A549 (cell line): ENCODE data around the gene RPS6KA2. TPM values are rescaled to one million over a fixed set of nuclear protein-coding genes. Genes with fewer than 3 reads are reported as not detected.

Source experiments
- ATAC-seq, 2 experiments: fragments of 200-7000 bp in 1 of 2; fragments of >200 bp in 1 of 2; cut with Nextera tagmentation in 1 of 2; cut with Tn5 transposase in 1 of 2; 3 replicates each; pipeline versions ENCODE4 v1.8.0 to v1.9.1; 2018 to 2020; ENCODE audit warnings: mild to moderate bottlenecking in 1 of 2, moderate library complexity in 1 of 2
- CTCF ChIA-PET: fragments of 300-600 bp; sonication (Branson Sonifier 250); formaldehyde crosslinking; extraction: SDS; loops from one replicate; lab custom pipeline; 2021; ENCODE audit warnings: antibody characterized with exemption, inconsistent platforms; lab: Yijun Ruan, JAX
- POLR2A ChIA-PET: fragments of 350-600 bp; formaldehyde crosslinking; extraction: SDS; loops from one replicate; lab custom pipeline; 2021; ENCODE audit warnings: antibody characterized with exemption, inconsistent platforms; lab: Yijun Ruan, JAX
- DNase-seq, 2 experiments: peaks; one replicate each; pipeline versions ENCODE4 v3.0.0 to v3.0.0-alpha.2; 2011 to 2016; ENCODE audit warnings: low read depth in 1 of 2, low spot score in 1 of 2
- FAIRE-seq: peaks from 2 replicates; lab custom pipeline; 2011; peaks lifted over from hg19 to GRCh38; lab: Jason Lieb, UNC
- H3K27ac ChIP-seq, 2 experiments: fragments of >200 bp; sonication (Bioruptor Twin); formaldehyde crosslinking; 3 replicates each; pipeline ENCODE4 v1.5.1; 2016 to 2017
- H3K4me1 ChIP-seq: fragments of >200 bp; sonication (Bioruptor Twin); formaldehyde crosslinking; 3 replicates; pipeline ENCODE4 v1.6.1; 2016
- H3K4me2 ChIP-seq: fragments of >200 bp; sonication (Bioruptor Twin); formaldehyde crosslinking; 3 replicates; pipeline ENCODE4 v1.6.1; 2016
- H3K4me3 ChIP-seq: fragments of >200 bp; sonication (Bioruptor Twin); formaldehyde crosslinking; 3 replicates; pipeline ENCODE4 v1.5.1; 2016
- H3K9me3 ChIP-seq: fragments of >200 bp; sonication (Bioruptor Twin); formaldehyde crosslinking; 3 replicates; pipeline ENCODE4 v1.6.1; 2016
- BCL3 ChIP-seq: fragments of >200 bp; sonication (Bioruptor Twin); formaldehyde crosslinking; IDR thresholded peaks from 3 replicates; pipeline ENCODE4 v1.6.1; 2016
- BHLHE40 ChIP-seq: IDR thresholded peaks from 2 replicates; pipeline ENCODE4 v1.6.1; 2012; ENCODE audit warnings: low read depth, low read length, inconsistent platforms
- CBX2 ChIP-seq: fragments of 200-600 bp; sonication (generic); IDR thresholded peaks from 2 replicates; pipeline ENCODE4 v1.6.1; 2016; ENCODE audit warnings: low read depth, mild to moderate bottlenecking, borderline replicate concordance
- CBX8 ChIP-seq: fragments of 200-600 bp; sonication (generic); IDR thresholded peaks from 2 replicates; pipeline ENCODE4 v1.6.1; 2016
- CTCF ChIP-seq: fragments of >200 bp; sonication (Bioruptor Twin); formaldehyde crosslinking; IDR thresholded peaks from 3 replicates; pipeline ENCODE4 v1.5.1; 2016
- E2F6 ChIP-seq: IDR thresholded peaks from 2 replicates; pipeline ENCODE4 v1.6.1; 2012; ENCODE audit warnings: low read depth, borderline replicate concordance
- EHF ChIP-seq: fragments of 250-450 bp; sonication (Bioruptor Pico); IDR thresholded peaks from 2 replicates; pipeline ENCODE4 v1.5.0; 2020; ENCODE audit warnings: mild to moderate bottlenecking
- FOXS1 ChIP-seq: fragments of 250-450 bp; sonication (Bioruptor Pico); IDR thresholded peaks from 2 replicates; pipeline ENCODE4 v1.5.0; 2020; ENCODE audit warnings: mild to moderate bottlenecking, moderate library complexity
- HDAC2 ChIP-seq: fragments of 200-600 bp; sonication (generic); IDR thresholded peaks from 2 replicates; pipeline ENCODE4 v1.6.1; 2016
- HES2 ChIP-seq: fragments of >200 bp; sonication (Bioruptor Twin); formaldehyde crosslinking; IDR thresholded peaks from 2 replicates; pipeline ENCODE4 v1.6.1; 2016
- HOXB13 ChIP-seq: fragments of 250-450 bp; sonication (Bioruptor Pico); IDR thresholded peaks from 2 replicates; pipeline ENCODE4 v1.5.0; 2020; ENCODE audit warnings: low read depth, mild to moderate bottlenecking, moderate library complexity
- HOXB5 ChIP-seq: fragments of 250-450 bp; sonication (Bioruptor Pico); IDR thresholded peaks from 2 replicates; pipeline ENCODE4 v1.5.0; 2020; ENCODE audit warnings: mild to moderate bottlenecking, moderate library complexity
- KDM5A ChIP-seq: fragments of 200-600 bp; sonication (generic); IDR thresholded peaks from 2 replicates; pipeline ENCODE4 v1.6.1; 2016; ENCODE audit warnings: antibody characterized with exemption, mild to moderate bottlenecking
- MAFK ChIP-seq: fragments of 450-650 bp; IDR thresholded peaks from 2 replicates; pipeline ENCODE4 v1.6.1; 2014; ENCODE audit not compliant: partially characterized antibody
- MAZ ChIP-seq: fragments of 150-350 bp; IDR thresholded peaks from 2 replicates; pipeline ENCODE4 v1.6.1; 2014; ENCODE audit warnings: antibody characterized with exemption, low read depth, low read length, borderline replicate concordance
- PBX3 ChIP-seq: IDR thresholded peaks from 2 replicates; pipeline ENCODE4 v1.6.1; 2012
- POLR2AphosphoS2 ChIP-seq: conservative IDR thresholded peaks from 2 replicates; pipeline ENCODE4 v1.6.1; 2012; ENCODE audit warnings: low read length, improper control_type of control experiment, inconsistent platforms
- REST ChIP-seq: fragments of 200-600 bp; sonication (generic); IDR thresholded peaks from 2 replicates; pipeline ENCODE4 v1.6.1; 2016; ENCODE audit warnings: antibody characterized with exemption, mild to moderate bottlenecking, moderate library complexity
- TFCP2L1 ChIP-seq: fragments of 250-450 bp; sonication (Bioruptor Pico); IDR thresholded peaks from 2 replicates; pipeline ENCODE4 v1.5.0; 2021; ENCODE audit warnings: mild to moderate bottlenecking
- ZSCAN20 ChIP-seq: fragments of 250-450 bp; sonication (Bioruptor Pico); IDR thresholded peaks from 2 replicates; pipeline ENCODE4 v1.8.0; 2022; ENCODE audit warnings: mild to moderate bottlenecking, moderate library complexity
- WGBS: methylation state at CpG from one replicate; pipeline ENCODE4 v1.1.6; 2017; ENCODE audit errors: missing lambda C conversion rate; 5-methylcytosine and 5-hydroxymethylcytosine counted together
- polyA plus RNA-seq, 4 experiments: library from polyadenylated mRNA; depleted of rRNA in 3 of 4; stranded (reverse); fragments of >200 nt; fragmentation: RNase III in 1 of 4; extraction: RNeasy Plus Mini Kit Qiagen cat#74134 plus additional on column Dnase treatment in 1 of 4; gene quantifications; 2 replicates in 3 of 4; 3 replicates in 1 of 4; pipeline ENCODE4 v1.2.3, GENCODE V29; 2011 to 2017

RPS6KA2 gene
- polyA plus RNA-seq, 2 of the 4 experiments (the other 2 are of a cell fraction), result 0.19 TPM; not detected in 1

- TF ChIP-seq E2F6, result no peak
- no peak for TF ChIP-seq REST
- TF ChIP-seq ZSCAN20, result no peak
- TF ChIP-seq PBX3, result no peak
- no peak for TF ChIP-seq CTCF
- no peak for TF ChIP-seq MAZ
- no peak for TF ChIP-seq CBX2
- no peak for TF ChIP-seq HDAC2
- no peak for TF ChIP-seq POLR2AphosphoS2
- no peak for TF ChIP-seq BCL3
- TF ChIP-seq HOXB13 (CRISPR knock-in tag), result no peak
- TF ChIP-seq BHLHE40, result no peak
- no peak for TF ChIP-seq HOXB5 (CRISPR knock-in tag)
- no peak for TF ChIP-seq MAFK
- TF ChIP-seq CBX8, result no peak
- TF ChIP-seq TFCP2L1 (CRISPR knock-in tag), result no peak
- TF ChIP-seq EHF (CRISPR knock-in tag), result no peak
- TF ChIP-seq KDM5A, result no peak
- no peak for TF ChIP-seq FOXS1 (CRISPR knock-in tag)
- TF ChIP-seq HES2, result no peak
- CTCF ChIA-PET, result interaction anchor here (1.4 to 1.5 kb wide), 2 partner anchors 89 to 286 kb away, joined by 3 to 4 read pairs; no protein-coding TSS in a partner anchor
- POLR2A ChIA-PET, result no interaction called here
- Histone ChIP-seq H3K4me2 (no peak overlapping the region), H3K4me1 (no peaks in the 10 kb centered on the region), H3K9me3 (no peaks in the 10 kb centered on the region), H3K4me3 (no peak overlapping the region), H3K27ac (no peak overlapping the region)
- no peak for ATAC-seq
- FAIRE-seq, result no peak
- WGBS, result 46% methylated on average over 9 of the region's 11 CpGs
- no peak for DNase-seq
Observed at GRCh38 chr6:166489301-166490155, 137.5 kb downstream of the RPS6KA2 start.
